ENCODE measurements around the gene ZFP36.

GRCh38 chr19:39428283-39429112 lies 21.9 kb downstream of the ZFP36 start:
- TF ChIP-seq GATA2 (IDR thresholded peaks at IDR 0.05; ENCODE audit: low read depth, low read length) (no peak), GATA3 (IDR thresholded peaks at IDR 0.05; ENCODE audit: low read depth, low read length) (no peak)

Data from SH-SY5Y (cell line).